ENCODE data around the gene ERH.
"Not testable (repeated sequence)": the region's sequence is repeated elsewhere in the genome, so short reads cannot be mapped to it uniquely, and the experiment has no call there.

ERH gene

GRCh38 chr14:69392481-69392880 lies 5.6 kb downstream of the ERH start:
- no peak for DNase-seq

- DNase-seq: not testable (repeated sequence)
These were observed 6.7 kb downstream of the ERH start for GRCh38 chr14:69391400-69391799.

- DNase-seq: no peak
These were observed 10.8 kb downstream of the ERH start for GRCh38 chr14:69387311-69387710.

- DNase-seq: no peak
These were observed 19.8 kb downstream of the ERH start for GRCh38 chr14:69378274-69378673.

- DNase-seq: no peak
These were observed 21.7 kb downstream of the ERH start for GRCh38 chr14:69376439-69376838.

GRCh38 chr14:69375722-69376121 lies 22.4 kb downstream of the ERH start:
- DNase-seq: no peak

- no peak for DNase-seq
These were observed 22.9 kb downstream of the ERH start for GRCh38 chr14:69375182-69375581.

GRCh38 chr14:69374235-69374634 lies 23.9 kb downstream of the ERH start:
- DNase-seq: no peak

- no peak for DNase-seq
These were observed 25.0 kb downstream of the ERH start for GRCh38 chr14:69373104-69373503.

- no peak for DNase-seq
These were observed 26.0 kb downstream of the ERH start for GRCh38 chr14:69372146-69372545.

- no peak for DNase-seq
These were observed 28.0 kb downstream of the ERH start for GRCh38 chr14:69370061-69370460.

GRCh38 chr14:69368381-69368780 lies 29.7 kb downstream of the ERH start:
- DNase-seq: no peak

- no peak for DNase-seq
These were observed 31.3 kb downstream of the ERH start for GRCh38 chr14:69366761-69367160.

- no peak for DNase-seq
These were observed 32.0 kb downstream of the ERH start for GRCh38 chr14:69366069-69366468.

- no peak for DNase-seq
These were observed 33.7 kb downstream of the ERH start for GRCh38 chr14:69364378-69364777.

GRCh38 chr14:69363964-69364363 lies 34.1 kb downstream of the ERH start:
- no peak for DNase-seq

- no peak for DNase-seq
These were observed 35.0 kb downstream of the ERH start for GRCh38 chr14:69363055-69363454.

GRCh38 chr14:69360438-69361108 lies 37.5 kb downstream of the ERH start:
- no peak for DNase-seq

GRCh38 chr14:69358966-69359365 lies 39.1 kb downstream of the ERH start:
- DNase-seq: no peak

- no peak for DNase-seq
These were observed 39.7 kb downstream of the ERH start for GRCh38 chr14:69358233-69358963.

GRCh38 chr14:69357544-69358200 lies 40.4 kb downstream of the ERH start:
- DNase-seq: no peak

GRCh38 chr14:69356903-69357543 lies 41.1 kb downstream of the ERH start:
- DNase-seq: no peak

GRCh38 chr14:69355607-69356281 lies 42.4 kb downstream of the ERH start:
- no peak for DNase-seq
